ENCODE measurements around the gene EVC.

GRCh38 chr4:5852523-5853202, 141.7 kb downstream of the EVC start:
- TF ChIP-seq CTCF (IDR thresholded peaks at IDR 0.05) (no peak), POLR2A (IDR thresholded peaks at IDR 0.05) (no peak)

Measured in tibial nerve (tissue), 3 donors.